Measurements from ENCODE around the gene ANXA6.
A peak's percentile ranks its signal among the peaks of the same experiment; 100 is the strongest.

Gene ANXA6

DNA sequence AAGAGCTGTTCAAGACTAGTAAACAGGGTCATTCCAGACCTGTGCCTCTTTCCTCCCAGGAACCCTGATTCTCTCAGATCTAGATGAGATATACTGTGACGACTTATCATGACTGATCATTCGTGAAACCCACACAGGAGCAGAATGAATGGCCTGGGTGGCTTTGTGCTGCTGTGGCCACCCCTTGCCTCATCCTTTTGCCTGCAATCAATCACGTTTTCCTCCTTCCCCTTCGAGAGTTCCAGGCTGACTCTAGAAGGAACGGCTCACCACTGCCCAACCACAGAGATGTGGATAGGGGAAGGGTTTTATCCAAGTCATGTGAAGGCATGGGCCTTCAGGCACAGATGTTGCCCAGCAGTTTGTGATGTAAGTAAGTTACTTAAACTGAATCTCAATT is 5.8 kb downstream of the ANXA6 start:
- DNase-seq = no peak

DNA sequence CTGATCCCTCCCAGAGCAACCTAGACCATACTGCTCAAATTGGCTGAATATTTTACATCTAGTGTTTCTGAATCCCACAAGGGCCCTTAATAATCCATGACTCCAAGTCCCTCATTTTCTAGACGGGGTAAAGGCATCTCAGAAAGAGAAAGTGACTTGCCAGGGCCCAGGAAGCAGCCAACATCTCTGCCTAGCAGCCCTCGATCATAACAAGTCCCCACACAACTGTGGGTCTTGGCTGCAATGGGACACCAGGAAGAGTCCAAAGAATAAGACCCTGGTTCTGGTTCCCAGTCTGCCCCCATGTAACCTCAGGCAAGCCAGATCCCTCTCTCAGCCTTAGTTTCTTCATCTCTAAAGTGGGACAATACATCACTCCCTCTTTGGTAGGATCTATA is 6.3 kb downstream of the ANXA6 start:
- DNase-seq = peak; percentile 31

- peak; percentile 78 for DNase-seq
Measured at GRCh38 chr5:151150471-151151262, 6.9 kb downstream of the ANXA6 start.

- DNase-seq = peak; percentile 31
Measured at GRCh38 chr5:151148583-151148982, 9.0 kb downstream of the ANXA6 start.

DNA sequence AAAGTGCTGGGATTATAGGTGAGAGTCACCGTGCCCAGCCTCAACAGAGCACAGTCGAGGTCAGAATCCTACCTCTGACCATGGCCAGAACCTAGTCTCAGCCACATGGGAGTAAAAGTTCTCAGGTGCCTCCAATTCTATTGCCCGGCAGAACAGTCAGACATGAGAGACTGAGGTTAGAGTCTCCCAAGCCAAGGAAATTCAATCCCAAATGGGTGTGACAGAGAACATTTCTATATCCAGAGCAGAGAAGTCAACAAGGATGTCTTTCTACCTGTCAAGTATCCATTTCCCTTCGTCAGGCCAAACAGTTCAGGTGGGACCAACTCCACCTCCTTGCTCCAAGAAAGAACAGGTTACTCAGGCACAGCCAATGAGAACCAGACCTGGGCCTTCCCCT is 10.5 kb downstream of the ANXA6 start:
- DNase-seq = no peak

DNA sequence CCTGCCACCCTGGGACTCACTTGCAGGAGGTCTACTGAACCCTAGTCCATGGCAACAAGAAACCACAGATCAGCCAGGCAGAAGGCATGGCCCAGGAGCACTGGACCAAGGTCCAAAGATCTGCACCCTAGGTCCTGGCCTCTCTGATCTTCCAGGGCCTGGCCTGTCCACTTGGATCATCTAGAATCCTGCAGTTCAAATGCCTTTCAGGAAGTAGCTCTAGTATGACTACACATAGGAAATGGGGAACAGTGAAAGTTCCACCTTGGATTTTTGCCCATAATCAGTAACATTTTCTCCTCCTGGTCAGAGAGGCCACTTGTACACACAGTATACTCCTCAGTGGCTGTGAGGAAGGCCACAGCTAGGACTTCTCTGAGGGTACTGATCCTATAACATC is 11.5 kb downstream of the ANXA6 start:
- no peak for DNase-seq

DNA sequence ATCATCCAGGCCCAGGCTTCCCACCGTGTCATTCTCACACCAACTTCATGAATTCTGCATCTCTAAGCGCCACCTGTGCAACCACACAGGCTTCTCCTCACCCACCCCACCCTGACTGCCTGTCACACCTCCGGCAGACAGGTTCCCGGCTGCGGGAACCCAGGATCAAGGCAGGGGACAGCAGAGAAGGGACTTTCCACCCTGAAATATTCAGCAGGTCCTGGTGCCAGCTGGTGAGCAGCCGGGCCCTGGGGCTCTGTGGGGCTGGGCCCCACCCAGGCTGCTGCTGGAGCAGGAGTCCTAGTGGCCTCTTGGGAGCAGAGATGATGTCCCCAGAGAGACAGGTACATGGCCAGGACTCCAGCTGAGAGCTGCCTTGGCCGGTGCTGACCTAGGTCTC is 12.7 kb downstream of the ANXA6 start:
- DNase-seq = no peak

DNA sequence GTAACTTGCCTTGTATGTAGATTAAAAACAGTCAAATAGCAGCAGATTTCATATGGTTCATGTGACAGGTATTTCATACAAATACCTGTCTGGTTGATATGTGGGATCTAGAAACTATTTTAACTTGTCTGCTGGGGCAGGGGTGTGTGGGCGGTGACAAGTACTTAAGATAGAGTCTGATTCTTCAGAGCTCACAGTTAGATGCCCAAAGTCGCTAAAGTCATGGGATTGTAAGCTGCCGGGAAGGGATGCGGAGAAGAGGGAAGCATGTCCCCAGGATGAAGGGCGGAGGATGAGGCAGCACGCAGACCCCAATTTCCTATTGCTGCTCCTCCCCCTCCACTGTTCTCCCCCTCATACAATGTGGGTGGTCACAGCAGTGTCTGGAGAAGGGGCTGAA is 13.3 kb downstream of the ANXA6 start:
- no peak for DNase-seq

GRCh38 chr5:151143645-151144044 is 13.9 kb downstream of the ANXA6 start:
- DNase-seq = no peak

DNA sequence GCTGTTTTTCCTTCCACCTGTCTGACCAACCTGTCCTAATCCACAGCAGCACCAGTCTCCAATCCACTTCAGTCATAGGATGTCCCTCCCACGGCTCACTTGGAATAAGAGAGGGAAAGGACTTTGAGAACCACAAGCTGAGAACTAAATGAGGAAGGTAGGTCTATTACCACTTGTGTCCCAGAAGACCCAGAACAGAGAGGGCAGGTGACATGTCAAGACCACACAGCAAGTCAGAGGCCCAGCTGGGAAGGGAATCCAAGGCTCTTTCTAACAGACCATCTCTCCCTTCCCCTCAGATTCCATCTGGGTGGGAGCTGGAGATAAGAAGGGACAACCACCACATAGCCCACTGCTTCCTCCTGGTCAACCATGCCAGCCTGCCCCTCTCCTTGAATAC is 14.6 kb downstream of the ANXA6 start:
- no peak for DNase-seq

GRCh38 chr5:151141535-151141934 is 16.0 kb downstream of the ANXA6 start:
- peak; percentile 73 for DNase-seq

GRCh38 chr5:151140686-151141459 is 16.7 kb downstream of the ANXA6 start:
- no peak for DNase-seq

- DNase-seq = peak; percentile 49
Measured at GRCh38 chr5:151139646-151140045, 17.9 kb downstream of the ANXA6 start.

DNA sequence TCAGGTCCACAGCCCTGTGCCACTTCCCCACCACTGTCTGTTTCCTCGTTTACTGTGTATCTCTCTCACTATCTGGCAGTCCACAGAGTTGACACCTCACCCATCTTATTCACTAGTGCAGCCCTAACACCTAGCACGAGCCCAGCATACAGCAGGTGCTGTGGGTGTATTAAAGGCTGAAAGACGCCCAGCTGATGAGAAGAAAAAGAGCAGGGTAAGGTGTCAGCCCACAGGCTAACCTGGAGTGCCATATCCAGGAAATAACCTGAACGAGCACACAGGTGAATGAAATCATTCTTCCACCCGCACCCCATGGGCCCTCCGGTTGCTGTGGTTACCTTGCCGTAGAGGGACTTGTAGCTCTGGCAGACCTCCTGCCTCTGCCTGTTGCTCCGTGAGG is 18.6 kb downstream of the ANXA6 start:
- peak; percentile 64 for DNase-seq

- no peak for DNase-seq
Measured at GRCh38 chr5:151138114-151138513, 19.5 kb downstream of the ANXA6 start.

DNA sequence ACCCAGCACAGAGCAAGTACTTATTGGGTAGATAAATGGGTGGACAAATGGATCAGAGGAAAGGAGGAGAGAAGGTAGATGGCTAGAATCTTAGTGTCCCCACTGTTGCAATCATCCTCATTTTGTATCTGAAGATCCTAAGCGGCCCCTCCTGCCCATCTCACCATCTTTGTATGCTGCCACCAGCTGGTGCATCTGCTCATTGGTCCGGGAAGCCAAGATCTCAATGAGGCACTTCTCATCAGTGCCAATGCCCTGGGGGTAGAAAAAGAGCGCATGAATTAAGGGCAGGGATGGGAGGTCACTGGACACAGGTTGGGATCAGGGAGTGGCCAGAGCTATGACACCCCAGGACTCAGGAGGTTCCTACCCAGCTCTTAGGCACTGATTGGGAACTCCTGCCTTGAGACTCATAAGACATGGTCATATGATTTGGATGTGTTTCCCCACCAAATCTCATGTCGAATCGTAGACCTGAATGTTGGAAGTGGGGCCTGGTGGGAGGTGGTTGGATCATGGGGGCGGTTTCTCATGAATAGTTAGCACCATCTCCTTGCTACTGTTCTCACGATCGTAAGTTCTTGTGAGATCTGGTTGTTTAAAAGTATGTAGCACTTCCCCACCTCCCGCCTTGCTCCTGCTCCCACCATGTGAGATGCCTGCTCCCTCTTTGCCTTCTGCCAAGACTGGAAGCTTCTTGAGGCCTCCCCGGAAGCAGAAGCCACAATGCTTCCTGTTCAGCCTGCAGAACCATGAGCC is 20.3 kb downstream of the ANXA6 start:
- no peak for DNase-seq

GRCh38 chr5:151134228-151134627 is 23.4 kb downstream of the ANXA6 start:
- DNase-seq = no peak

DNA sequence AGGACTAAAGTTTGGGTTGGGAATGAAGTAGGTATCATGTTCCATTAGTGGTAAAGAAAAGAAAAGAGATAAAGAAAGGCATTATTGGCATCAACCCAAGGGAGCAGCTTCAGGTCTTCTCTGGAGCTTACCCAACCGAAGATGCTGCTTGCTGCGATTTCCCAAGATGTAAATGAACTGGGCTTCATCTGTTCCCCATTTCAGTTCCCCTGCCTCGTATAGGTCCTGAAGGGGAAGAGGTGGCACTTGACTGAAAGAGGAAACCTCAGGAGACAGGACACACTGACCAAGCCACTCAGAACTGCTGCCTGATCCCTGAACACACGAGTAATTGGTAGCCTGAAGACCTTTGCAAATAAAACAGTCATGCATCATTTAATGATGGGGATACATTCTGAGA is 24.6 kb downstream of the ANXA6 start:
- no peak for DNase-seq

- no peak for DNase-seq
Measured at GRCh38 chr5:151130922-151131891, 26.4 kb downstream of the ANXA6 start.

DNA sequence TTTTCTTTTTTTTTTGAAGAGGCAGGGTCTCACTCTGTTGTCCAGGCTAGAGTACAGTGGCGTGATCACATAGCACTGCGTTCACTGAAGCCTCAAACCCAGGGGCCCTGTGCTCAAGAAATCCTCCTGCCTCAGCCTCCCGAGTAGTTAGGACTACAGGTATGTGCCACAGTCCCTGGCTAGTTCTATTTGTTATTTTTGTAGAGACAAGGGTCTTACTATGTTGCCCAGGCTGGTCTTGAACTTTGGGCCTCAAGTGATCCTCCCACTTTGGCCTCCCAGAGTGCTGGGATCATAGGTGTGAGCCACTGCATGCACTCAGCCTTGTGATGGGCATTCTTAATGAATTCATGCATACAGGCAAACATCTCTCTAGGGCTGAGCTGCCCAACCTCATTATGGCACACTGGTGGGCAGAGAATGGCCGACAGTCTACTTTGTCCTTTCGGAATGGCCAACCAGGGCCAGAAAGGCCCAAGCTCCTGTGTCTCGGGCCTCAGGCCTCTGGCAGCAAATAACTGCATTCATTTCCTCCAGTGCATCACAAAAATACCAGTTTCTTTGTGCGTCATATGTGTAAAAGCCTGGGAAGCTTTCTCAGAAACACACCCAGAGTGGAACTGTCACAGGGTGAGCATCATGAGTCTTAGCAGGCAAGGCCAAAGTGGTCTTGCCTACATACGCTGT is 27.2 kb downstream of the ANXA6 start:
- no peak for DNase-seq

DNA sequence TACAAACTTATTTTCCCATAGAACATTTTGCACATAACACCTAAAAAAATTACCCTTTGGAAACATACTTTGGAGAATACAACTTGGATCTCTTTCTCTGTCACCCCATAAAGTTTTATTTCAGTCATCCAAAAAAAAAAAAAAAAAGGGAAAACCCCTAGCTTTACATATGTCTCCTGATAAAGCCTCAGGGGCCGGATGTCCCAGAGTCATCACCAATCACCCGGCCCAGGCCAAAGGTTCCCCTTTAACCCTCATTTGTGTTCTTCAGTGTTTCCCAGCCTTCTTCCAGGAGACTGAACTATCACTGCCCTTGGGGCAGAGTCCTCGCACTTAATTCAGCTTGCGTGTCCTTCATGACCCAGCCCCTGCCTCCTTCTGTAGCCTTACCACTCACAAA is 28.8 kb downstream of the ANXA6 start:
- no peak for DNase-seq

- no peak for DNase-seq
Measured at GRCh38 chr5:151127926-151128325, 29.7 kb downstream of the ANXA6 start.

Data from CD4-positive, alpha-beta T cell treated with Interleukin-12 subunit alpha and Interleukin-12 subunit beta, for 1 hour (primary cell).